Calu3 (cell line): ENCODE data around the gene NRIP2. TPM values are rescaled to one million over a fixed set of nuclear protein-coding genes. Genes with fewer than 3 reads are reported as not detected.

ENCODE experiments used
- BruUV-seq: library from RNA; stranded (reverse); fragments of 400-500 nt; replicated peaks from 2 replicates; lab custom pipeline; 2021; lab: Mats Ljungman, UMichigan
- CTCF ChIA-PET: fragments of 300-600 bp; sonication (Branson Sonifier 250); formaldehyde crosslinking; loops from one replicate; lab custom pipeline; 2022; ENCODE audit warnings: antibody characterized with exemption; lab: Charles Lee
- DNase-seq: peaks from one replicate; pipeline ENCODE4 v3.0.0; 2022
- H3K27ac Mint-ChIP-seq: one replicate; pipeline ENCODE4 v1.8.0; 2022; ENCODE audit warnings: mixed read lengths; ENCODE audit not compliant: unreplicated experiment
- H3K27me3 Mint-ChIP-seq: one replicate; pipeline ENCODE4 v1.8.0; 2022; ENCODE audit warnings: mixed read lengths; ENCODE audit not compliant: unreplicated experiment
- H3K36me3 Mint-ChIP-seq: one replicate; pipeline ENCODE4 v1.8.0; 2022; ENCODE audit warnings: mild to moderate bottlenecking, moderate library complexity, mixed read lengths; ENCODE audit not compliant: insufficient read depth, unreplicated experiment
- H3K4me1 Mint-ChIP-seq: one replicate; pipeline ENCODE4 v1.8.0; 2022; ENCODE audit warnings: mild to moderate bottlenecking, low read depth, mixed read lengths; ENCODE audit not compliant: unreplicated experiment
- H3K4me3 Mint-ChIP-seq: one replicate; pipeline ENCODE4 v1.8.0; 2022; ENCODE audit warnings: mild to moderate bottlenecking, low read depth, moderate library complexity, mixed read lengths; ENCODE audit not compliant: unreplicated experiment
- H3K9me3 Mint-ChIP-seq: one replicate; pipeline ENCODE4 v1.8.0; 2022; ENCODE audit warnings: low read depth, mixed read lengths; ENCODE audit not compliant: unreplicated experiment
- intact Hi-C: fragments of 100-400 bp; cut with micrococcal nuclease; formaldehyde crosslinking; loops from one replicate; pipeline ENCODE4 v1.10.0; 2022; ENCODE audit not compliant: unreplicated experiment
- total RNA-seq: library from RNA; stranded (reverse); gene quantifications from 2 replicates; pipeline ENCODE4 v1.2.3, GENCODE V29; 2022
- TF ChIP-seq, protein P1 (sequence below): fragments of 200-600 bp; IDR thresholded peaks from one replicate; pipeline ENCODE4 v1.8.0; 2022; ENCODE audit warnings: antibody characterized with exemption; ENCODE audit not compliant: unreplicated experiment

NRIP2 gene
- total RNA-seq, 1 experiment from 2014 or later: not detected

DNA sequence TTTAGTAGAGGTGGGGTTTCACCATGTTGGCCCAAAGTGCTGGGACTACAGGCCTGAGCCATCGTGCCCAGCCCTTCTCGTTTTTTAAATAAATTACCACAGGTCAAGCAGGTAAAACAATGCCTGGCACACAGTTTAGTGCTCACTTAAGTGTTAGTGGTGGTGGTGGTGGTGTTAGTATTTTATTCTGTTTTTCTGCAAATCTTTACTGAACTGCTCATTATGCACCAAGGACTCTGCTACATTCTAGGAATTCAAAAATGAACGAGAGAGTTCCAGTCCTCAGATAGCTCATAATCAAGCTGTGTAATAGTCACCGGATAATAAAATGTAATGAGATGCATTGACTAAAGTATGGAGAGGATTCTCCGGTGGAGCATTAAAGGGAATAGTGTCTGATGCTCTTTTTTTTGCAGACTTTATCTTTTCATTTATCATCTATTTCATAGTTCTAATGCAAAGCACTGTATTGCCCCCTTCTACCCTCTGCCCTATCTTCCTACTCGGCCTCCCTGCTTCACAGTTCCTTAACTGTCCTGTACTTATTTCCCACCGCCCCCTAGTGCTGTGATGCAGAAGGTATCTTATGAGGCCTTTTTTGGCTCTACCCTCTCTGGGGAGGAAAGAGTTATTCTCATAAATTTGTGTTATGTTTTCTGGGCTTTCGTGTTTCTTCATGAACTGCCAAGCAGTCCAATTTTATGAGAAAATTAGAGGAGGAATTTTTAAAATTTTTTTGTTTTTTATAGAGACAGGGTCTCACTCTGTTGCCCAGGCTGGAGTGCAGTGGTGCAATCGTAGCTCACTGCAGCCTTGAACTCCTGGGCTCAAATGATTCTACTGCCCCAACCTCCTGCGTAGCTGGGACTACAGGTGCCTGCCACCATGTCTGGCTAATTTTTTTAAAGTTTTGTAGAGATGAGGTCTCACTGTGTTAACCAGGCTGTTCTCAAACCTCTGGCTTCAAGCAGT lies 21.3 kb downstream of the NRIP2 start:
- no TSS peak for BruUV-seq
- TF ChIP-seq, protein P1, sequence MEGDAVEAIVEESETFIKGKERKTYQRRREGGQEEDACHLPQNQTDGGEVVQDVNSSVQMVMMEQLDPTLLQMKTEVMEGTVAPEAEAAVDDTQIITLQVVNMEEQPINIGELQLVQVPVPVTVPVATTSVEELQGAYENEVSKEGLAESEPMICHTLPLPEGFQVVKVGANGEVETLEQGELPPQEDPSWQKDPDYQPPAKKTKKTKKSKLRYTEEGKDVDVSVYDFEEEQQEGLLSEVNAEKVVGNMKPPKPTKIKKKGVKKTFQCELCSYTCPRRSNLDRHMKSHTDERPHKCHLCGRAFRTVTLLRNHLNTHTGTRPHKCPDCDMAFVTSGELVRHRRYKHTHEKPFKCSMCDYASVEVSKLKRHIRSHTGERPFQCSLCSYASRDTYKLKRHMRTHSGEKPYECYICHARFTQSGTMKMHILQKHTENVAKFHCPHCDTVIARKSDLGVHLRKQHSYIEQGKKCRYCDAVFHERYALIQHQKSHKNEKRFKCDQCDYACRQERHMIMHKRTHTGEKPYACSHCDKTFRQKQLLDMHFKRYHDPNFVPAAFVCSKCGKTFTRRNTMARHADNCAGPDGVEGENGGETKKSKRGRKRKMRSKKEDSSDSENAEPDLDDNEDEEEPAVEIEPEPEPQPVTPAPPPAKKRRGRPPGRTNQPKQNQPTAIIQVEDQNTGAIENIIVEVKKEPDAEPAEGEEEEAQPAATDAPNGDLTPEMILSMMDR: peak; percentile 57
- Mint-ChIP-seq H3K36me3 (peaks cover 37% of the 10 kb centered on the region), H3K4me1 (no peaks in the 10 kb centered on the region), H3K27me3 (no peaks in the 10 kb centered on the region), H3K27ac (peak overlapping the region; percentile 91), H3K4me3 (peak overlapping the region; percentile 86), H3K9me3 (no peaks in the 10 kb centered on the region)
- intact Hi-C loops: loop anchor here (1.0 kb wide), 1 partner anchor 73 kb away; no protein-coding TSS in a partner anchor
- CTCF ChIA-PET: interaction anchor here (1.0 kb wide), 1 partner anchor 29 kb away, joined by 4 read pairs; no protein-coding TSS in a partner anchor
- DNase-seq: peak; percentile 56

DNA sequence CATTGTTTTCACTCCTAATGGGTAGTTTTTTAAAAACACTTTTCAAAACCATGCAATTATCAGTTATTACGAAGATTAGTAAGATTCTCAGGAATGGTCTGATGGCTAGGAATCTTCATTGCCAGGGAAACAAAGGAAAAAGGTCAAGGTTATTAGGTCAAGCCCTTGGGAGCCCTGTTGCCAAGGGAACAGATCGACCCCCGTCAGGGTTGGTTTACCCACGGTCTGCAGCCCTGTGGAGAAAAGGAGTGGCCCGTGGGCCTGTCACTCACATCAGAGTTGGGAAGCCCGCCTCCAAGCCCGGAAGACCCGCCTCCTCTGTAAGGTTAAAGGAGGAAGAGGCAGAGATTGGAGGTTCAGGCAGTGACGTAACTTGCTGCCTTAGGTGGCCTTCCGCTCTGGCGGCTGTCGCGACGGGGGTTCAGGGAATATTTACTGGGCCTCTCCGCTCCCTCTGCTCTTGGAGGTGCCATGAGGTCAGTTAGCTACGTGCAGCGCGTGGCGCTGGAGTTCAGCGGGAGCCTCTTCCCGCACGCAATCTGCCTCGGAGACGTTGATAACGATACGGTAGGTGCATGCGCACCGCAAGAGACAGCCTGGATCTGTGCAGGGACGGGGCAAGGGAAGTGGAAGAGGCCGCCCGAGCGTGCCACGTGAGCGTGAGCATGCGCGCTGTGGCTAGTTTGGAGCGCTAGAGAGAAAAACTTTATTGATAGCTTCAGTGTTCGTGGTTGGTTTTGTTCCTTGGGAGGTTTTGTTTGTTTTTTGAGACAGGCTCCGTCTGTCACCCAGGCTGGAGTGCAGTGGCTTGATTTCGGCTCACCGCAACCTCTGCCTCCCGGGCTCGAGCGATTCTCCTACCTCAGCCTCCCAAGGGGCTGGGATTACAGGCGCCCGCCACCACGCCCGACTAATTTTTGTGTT lies 22.3 kb downstream of the NRIP2 start, which contains the start of gene ITFG2:
TSS of gene ITFG2 (plus strand) at position 379 of the 924 bp plus-strand sequence. CDS start at position 472, 93 bp downstream.
- Mint-ChIP-seq H3K27me3 (no peaks in the 10 kb centered on the region), H3K27ac (peak within 1 kb of the TSS; percentile 91), H3K36me3 (peaks cover 42% of the 10 kb centered on the region), H3K9me3 (no peaks in the 10 kb centered on the region), H3K4me3 (peak within 1 kb of the TSS; percentile 86), H3K4me1 (no peaks in the 10 kb centered on the region)
- intact Hi-C loops: loop anchor here (1.0 kb wide), 1 partner anchor 72 kb away; no protein-coding TSS in a partner anchor
- peak; percentile 96 for DNase-seq
- BruUV-seq: TSS peak; percentile 64
- TF ChIP-seq, protein P1: no peak
- CTCF ChIA-PET: interaction anchor here (0.5 to 1.0 kb wide), 2 partner anchors 17 to 28 kb away, joined by 3 to 4 read pairs; no protein-coding TSS in a partner anchor

DNA sequence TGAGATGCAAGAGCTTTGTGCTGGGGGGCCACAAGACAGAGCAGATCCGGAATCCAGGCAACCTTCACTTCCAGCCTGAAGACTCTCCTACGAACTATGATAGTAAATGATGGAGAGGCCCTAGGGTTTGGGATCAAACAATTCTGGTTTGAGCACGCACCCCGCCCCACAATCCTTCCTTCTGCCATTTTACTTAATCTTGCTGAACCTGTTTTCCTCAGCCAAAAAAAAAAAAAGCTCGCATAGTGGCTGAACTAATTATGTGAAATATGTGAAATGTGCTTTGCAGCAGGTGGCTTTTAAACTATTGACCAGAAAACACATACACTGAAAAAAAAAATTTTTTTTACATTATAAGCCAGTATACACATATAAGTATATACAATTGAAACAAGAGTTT lies 23.0 kb downstream of the NRIP2 start:
- no peak for DNase-seq
- intact Hi-C loops: no loop called here
- TF ChIP-seq, protein P1: no peak
- H3K4me1 Mint-ChIP-seq: no peaks in the 10 kb centered on the region
- peak overlapping the region; percentile 91 for H3K27ac Mint-ChIP-seq
- H3K9me3 Mint-ChIP-seq: no peaks in the 10 kb centered on the region
- peaks cover 46% of the 10 kb centered on the region for H3K36me3 Mint-ChIP-seq
- BruUV-seq: TSS peak; percentile 69
- no peaks in the 10 kb centered on the region for H3K27me3 Mint-ChIP-seq
- CTCF ChIA-PET: interaction anchor here (0.5 kb wide), 1 partner anchor 16 kb away, joined by 3 read pairs; no protein-coding TSS in a partner anchor
- peak overlapping the region; percentile 86 for H3K4me3 Mint-ChIP-seq

DNA sequence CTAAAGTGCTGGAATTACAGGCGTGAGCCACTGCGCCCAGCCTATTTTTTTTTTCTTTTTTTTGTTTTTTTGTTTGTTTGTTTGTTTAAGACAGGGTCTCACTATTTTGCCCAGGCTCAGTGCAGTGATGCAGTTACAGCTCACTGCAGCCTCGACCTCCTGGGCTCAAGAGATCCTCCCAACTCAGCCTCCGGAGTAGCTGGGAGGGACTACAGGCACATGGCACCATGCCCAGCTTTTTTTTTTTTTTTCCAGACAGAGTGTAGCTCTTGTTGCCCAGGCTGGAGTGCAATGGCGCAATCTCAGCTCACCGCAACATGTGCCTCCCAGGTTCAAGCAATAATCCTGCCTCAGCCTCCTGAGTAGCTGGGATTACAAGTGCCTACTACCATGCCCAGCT lies 28.1 kb downstream of the NRIP2 start:
- Mint-ChIP-seq H3K36me3 (peaks cover 60% of the 10 kb centered on the region), H3K27ac (no peak overlapping the region), H3K4me1 (no peaks in the 10 kb centered on the region), H3K9me3 (no peaks in the 10 kb centered on the region), H3K4me3 (no peak overlapping the region), H3K27me3 (no peaks in the 10 kb centered on the region)
- intact Hi-C loops: no loop called here
- BruUV-seq: no TSS peak
- TF ChIP-seq, protein P1: no peak
- CTCF ChIA-PET: interaction anchor here (0.6 kb wide), 1 partner anchor 590 kb away, joined by 3 read pairs; no protein-coding TSS in a partner anchor
- DNase-seq: no peak
